H1 (cell line): ENCODE data around the gene THAP7. TPM values are rescaled to one million over a fixed set of nuclear protein-coding genes. Genes with fewer than 3 reads are reported as not detected.

ENCODE experiments used
- CTCF ChIA-PET: fragments of 300-600 bp; sonication (Branson Sonifier 250); formaldehyde crosslinking; loops from one replicate; lab custom pipeline; 2021; ENCODE audit not compliant: partially characterized antibody; lab: Charles Lee
- POLR2A ChIA-PET: fragments of 300-600 bp; sonication (Branson Sonifier 250); formaldehyde crosslinking; loops from one replicate; lab custom pipeline; 2021; ENCODE audit warnings: inconsistent platforms; ENCODE audit not compliant: partially characterized antibody; lab: Charles Lee
- DNase-seq, 2 experiments: peaks; one replicate each; pipeline versions ENCODE4 v3.0.0 to v3.0.0-alpha.2; 2010 to 2022; ENCODE audit warnings: low spot score in 2 of 2, low read depth in 1 of 2, mixed read lengths in 1 of 2
- FAIRE-seq: peaks from 2 replicates; lab custom pipeline; 2011; peaks lifted over from hg19 to GRCh38; lab: Jason Lieb, UNC
- H2AFZ ChIP-seq: 2 replicates; pipeline ENCODE4 v1.8.1; 2012; ENCODE audit warnings: low read length, inconsistent platforms
- H2AK5ac ChIP-seq: 2 replicates; pipeline ENCODE4 v1.6.1; 2013; ENCODE audit warnings: low read depth, low read length
- H2BK120ac ChIP-seq: replicated peaks from 2 replicates; pipeline ENCODE3; 2013; ENCODE audit warnings: low read depth, low read length, inconsistent platforms
- H2BK12ac ChIP-seq: 2 replicates; pipeline ENCODE4 v1.6.1; 2013; ENCODE audit warnings: low read depth, low read length
- H2BK15ac ChIP-seq: 2 replicates; pipeline ENCODE4 v1.6.1; 2013; ENCODE audit warnings: low read length
- H2BK20ac ChIP-seq: 2 replicates; pipeline ENCODE4 v1.6.1; 2013; ENCODE audit warnings: low read length
- H2BK5ac ChIP-seq: 2 replicates; pipeline ENCODE4 v1.6.1; 2013; ENCODE audit warnings: low read depth, low read length
- H3K14ac ChIP-seq: 2 replicates; pipeline ENCODE4 v1.6.1; 2013; ENCODE audit warnings: inconsistent platforms; ENCODE audit not compliant: insufficient read length
- H3K18ac ChIP-seq: 2 replicates; pipeline ENCODE4 v1.6.1; 2013; ENCODE audit warnings: low read length; ENCODE audit errors: extremely low read depth
- H3K23ac ChIP-seq: 2 replicates; pipeline ENCODE4 v1.6.1; 2013; ENCODE audit warnings: inconsistent platforms; ENCODE audit not compliant: insufficient read length
- H3K23me2 ChIP-seq: 2 replicates; pipeline ENCODE4 v1.6.1; 2013; ENCODE audit warnings: low read depth, low read length
- H3K27ac ChIP-seq: 2 replicates; pipeline ENCODE4 v1.6.1; 2011; ENCODE audit warnings: low read depth, low read length, inconsistent platforms
- H3K27me3 ChIP-seq, 4 experiments: replicated peaks in 1 of 4; 1 replicate in 1 of 4; 2 replicates in 3 of 4; pipeline versions ENCODE4 v1.6.1 to v1.8.1; 2011 to 2013; ENCODE audit warnings: low read length in 3 of 4, mild to moderate bottlenecking in 3 of 4, inconsistent platforms in 2 of 4, mixed read lengths in 2 of 4, moderate library complexity in 1 of 4; ENCODE audit not compliant: control insufficient read depth in 3 of 4, insufficient read depth in 3 of 4; ENCODE audit errors: extremely low read depth in 1 of 4
- H3K36me3 ChIP-seq, 4 experiments: 2 replicates each; pipeline versions ENCODE4 v1.6.1 to v1.8.1; 2011 to 2013; ENCODE audit warnings: mild to moderate bottlenecking in 4 of 4, low read length in 3 of 4, moderate library complexity in 2 of 4, control low read depth in 1 of 4, inconsistent platforms in 1 of 4; ENCODE audit not compliant: insufficient read depth in 4 of 4, control insufficient read depth in 2 of 4
- H3K4ac ChIP-seq: replicated peaks from 2 replicates; pipeline ENCODE3; 2013; ENCODE audit warnings: low read length, low read depth, mixed read lengths, inconsistent platforms; ENCODE audit not compliant: insufficient read length
- H3K4me1 ChIP-seq, 4 experiments: replicated peaks in 1 of 4; 1 replicate in 1 of 4; 2 replicates in 3 of 4; pipeline versions ENCODE4 v1.6.1 to v1.8.1; 2011 to 2013; ENCODE audit warnings: low read length in 3 of 4, inconsistent platforms in 2 of 4, mixed read lengths in 1 of 4; ENCODE audit not compliant: insufficient read depth in 4 of 4, control insufficient read depth in 3 of 4
- H3K4me2 ChIP-seq, 2 experiments: 2 replicates each; pipeline versions ENCODE4 v1.6.1 to v1.8.1; 2011 to 2013; ENCODE audit warnings: low read depth in 2 of 2, low read length in 2 of 2, control low read depth in 1 of 2, inconsistent platforms in 1 of 2, mild to moderate bottlenecking in 1 of 2; ENCODE audit not compliant: insufficient read depth in 1 of 2
- H3K4me3 ChIP-seq, 4 experiments: fragments of 200-600, 300-600 bp in 1 of 4; sonication (generic), shearing (Covaris generic), sonication (Bioruptor Twin) in 1 of 4; 2 replicates each; pipeline versions ENCODE4 v1.5.1 to v1.8.1; 2011 to 2016; ENCODE audit warnings: low read length in 4 of 4, low read depth in 3 of 4, control low read depth in 2 of 4, inconsistent platforms in 2 of 4, mild to moderate bottlenecking in 2 of 4, mixed read lengths in 1 of 4, moderate library complexity in 1 of 4; ENCODE audit not compliant: insufficient read depth in 2 of 4; ENCODE audit errors: extremely low read depth in 1 of 4
- H3K56ac ChIP-seq: replicated peaks from 2 replicates; pipeline ENCODE3; 2013; ENCODE audit warnings: low read depth, mild to moderate bottlenecking, mixed read lengths, low read length, inconsistent platforms; ENCODE audit not compliant: insufficient read length
- H3K79me1 ChIP-seq: 2 replicates; pipeline ENCODE4 v1.6.1; 2013; ENCODE audit warnings: low read depth, low read length, control low read depth
- H3K79me2 ChIP-seq, 2 experiments: 2 replicates each; pipeline versions ENCODE4 v1.6.1 to v1.8.1; 2012 to 2013; ENCODE audit warnings: low read length in 2 of 2, mild to moderate bottlenecking in 2 of 2, inconsistent platforms in 1 of 2; ENCODE audit not compliant: insufficient read depth in 2 of 2, control insufficient read depth in 1 of 2
- H3K9ac ChIP-seq, 4 experiments: replicated peaks in 1 of 4; 1 replicate in 1 of 4; 2 replicates in 3 of 4; pipeline versions ENCODE4 v1.6.1 to v1.8.1; 2011 to 2013; ENCODE audit warnings: low read depth in 3 of 4, low read length in 3 of 4, control low read depth in 2 of 4, mild to moderate bottlenecking in 2 of 4, moderate library complexity in 2 of 4, inconsistent platforms in 1 of 4; ENCODE audit errors: extremely low read depth in 1 of 4
- H3K9me3 ChIP-seq, 2 experiments: 2 replicates each; pipeline versions ENCODE4 v1.6.1 to v1.8.1; 2012 to 2013; ENCODE audit warnings: mild to moderate bottlenecking in 2 of 2, moderate library complexity in 2 of 2, control low read depth in 1 of 2, inconsistent platforms in 1 of 2, low read depth in 1 of 2, low read length in 1 of 2, mixed read lengths in 1 of 2; ENCODE audit not compliant: insufficient read depth in 2 of 2
- H4K20me1 ChIP-seq, 2 experiments: replicated peaks in 1 of 2; 2 replicates each; pipeline versions ENCODE3 to v1.8.1; 2011 to 2013; ENCODE audit warnings: inconsistent platforms in 2 of 2, low read length in 2 of 2, mild to moderate bottlenecking in 1 of 2; ENCODE audit not compliant: insufficient read depth in 2 of 2, control insufficient read depth in 1 of 2
- H4K5ac ChIP-seq: 2 replicates; pipeline ENCODE4 v1.6.1; 2013; ENCODE audit warnings: low read length, low read depth, mixed read lengths, inconsistent platforms; ENCODE audit not compliant: insufficient read length
- H4K8ac ChIP-seq: 2 replicates; pipeline ENCODE4 v1.8.0; 2013; ENCODE audit warnings: mild to moderate bottlenecking, moderate library complexity, low read length, inconsistent platforms; ENCODE audit not compliant: insufficient read depth; ENCODE audit errors: extremely low read depth
- H4K91ac ChIP-seq: replicated peaks from 2 replicates; pipeline ENCODE3; 2013; ENCODE audit warnings: low read length, mixed read lengths, inconsistent platforms; ENCODE audit not compliant: insufficient read length
- EZH2 ChIP-seq: fragments of 200-600 bp; sonication (generic); IDR thresholded peaks from 2 replicates; pipeline ENCODE4 v1.7.1; 2012; ENCODE audit warnings: low read depth, mild to moderate bottlenecking, moderate library complexity, low read length, inconsistent platforms; ENCODE audit not compliant: severe bottlenecking
- HDAC2 ChIP-seq, 2 experiments: fragments of 300-600 bp in 1 of 2; sonication (generic) in 1 of 2; IDR thresholded peaks; 2 replicates each; pipeline ENCODE4 v1.6.1; 2011 to 2012; ENCODE audit warnings: low read depth in 2 of 2, low read length in 2 of 2, mild to moderate bottlenecking in 2 of 2, moderate library complexity in 2 of 2, borderline replicate concordance in 1 of 2, inconsistent platforms in 1 of 2
- JUN ChIP-seq: IDR thresholded peaks from 2 replicates; pipeline ENCODE4 v1.6.1; 2011; ENCODE audit warnings: low read depth, mild to moderate bottlenecking, improper control_type of control experiment, low read length
- RBBP5 ChIP-seq: IDR thresholded peaks from 2 replicates; pipeline ENCODE4 v1.7.1; 2012; ENCODE audit warnings: low read depth, mild to moderate bottlenecking, inconsistent platforms, low read length, moderate library complexity, borderline replicate concordance
- TAF7 ChIP-seq: optimal IDR thresholded peaks from 2 replicates; pipeline ENCODE3; 2011; ENCODE audit warnings: low read depth, mild to moderate bottlenecking, inconsistent platforms, low read length, moderate library complexity, borderline replicate concordance
- TEAD4 ChIP-seq: IDR thresholded peaks from 2 replicates; pipeline ENCODE4 v1.6.1; 2012; ENCODE audit warnings: low read depth, low read length, inconsistent platforms, mixed read lengths
- WGBS, 2 experiments: shearing (Covaris generic) in 1 of 2; methylation state at CpG; one replicate each; pipeline versions ENCODE4 v1.1.6 to v1.1.7; 2013 to 2015; ENCODE audit warnings: low lambda C conversion rate in 2 of 2, mixed read lengths in 2 of 2, inconsistent platforms in 1 of 2, low coverage in 1 of 2, missing lambda C conversion rate in 1 of 2; ENCODE audit not compliant: insufficient replicate concordance in 2 of 2, insufficient coverage in 1 of 2, insufficient read length in 1 of 2; ENCODE audit errors: extremely low coverage in 1 of 2, missing lambda C conversion rate in 1 of 2; 5-methylcytosine and 5-hydroxymethylcytosine counted together
- polyA plus RNA-seq, 7 experiments: library from polyadenylated mRNA; depleted of rRNA in 3 of 7; stranded (reverse) in 5 of 7; unstranded in 2 of 7; fragments of >200 nt in 5 of 7; fragments of 200-250 nt in 2 of 7; gene quantifications; 1 replicate in 5 of 7; 2 replicates in 1 of 7; 4 replicates in 1 of 7; pipeline versions ENCODE4 v1.2.1 to v1.2.3, GENCODE V29; 2011 to 2013; ENCODE audit warnings: missing spikeins in 2 of 7, mixed read lengths in 2 of 7
- total RNA-seq: library from RNA; stranded (reverse); fragmentation: NEBNext Ultra II Directional; extraction: Animal tissue kit (Norgen Biotek cat#: 25700); gene quantifications from 2 replicates; pipeline ENCODE4 v1.2.1, GENCODE V29; 2021
- TF ChIP-seq, protein P1 (sequence below): IDR thresholded peaks from 2 replicates; pipeline ENCODE4 v1.6.1; 2011; ENCODE audit warnings: low read depth, mild to moderate bottlenecking, low read length; ENCODE audit not compliant: insufficient read depth
- TF ChIP-seq, protein P2 (sequence below): IDR thresholded peaks from 2 replicates; pipeline ENCODE4 v1.6.1; 2012; ENCODE audit warnings: inconsistent platforms

THAP7 gene
- total and polyA plus RNA-seq, 2 of the 8 experiments (the other 6 are each of a cell fraction or from before 2014, with no cell fraction given) = 16.9 to 32.5 TPM

DNA sequence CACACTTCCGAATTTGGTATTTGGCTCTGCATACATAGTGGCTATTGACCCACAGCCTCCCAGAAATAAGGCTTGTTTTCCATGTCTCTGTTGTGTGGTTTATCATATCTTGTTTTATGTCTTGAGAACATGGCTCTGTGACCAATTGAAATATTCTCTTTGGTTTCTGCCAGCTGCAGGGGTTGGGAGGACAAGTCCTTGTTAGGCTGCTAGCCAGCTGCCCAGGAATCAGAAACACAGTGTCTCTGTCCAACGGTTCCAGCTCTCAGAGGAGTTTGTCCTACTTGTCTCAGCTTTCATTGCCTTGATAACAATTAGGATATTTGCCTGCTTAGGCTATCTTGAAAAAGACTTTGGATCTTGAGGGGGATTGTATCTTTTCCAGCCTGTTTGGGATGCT lies 36.5 kb upstream of the THAP7 start:
- Histone ChIP-seq H3K14ac (no peak overlapping the region), H2BK5ac (no peak overlapping the region), H3K27ac (no peak overlapping the region), H4K20me1 (no peaks in the 10 kb centered on the region), H3K9ac (no peak overlapping the region), H2BK12ac (no peak overlapping the region), H3K23ac (no peak overlapping the region), H2BK120ac (no peak overlapping the region), H3K4me1 (no peaks in the 10 kb centered on the region), H4K5ac (no peak overlapping the region), H3K27me3 (peaks cover 0 to 6% (median 2%) of the 10 kb centered on the region in 4 experiments; a peak in 4 of 7 replicates), H2BK15ac (no peak overlapping the region), H2BK20ac (no peak overlapping the region), H3K18ac (no peak overlapping the region), H3K4me3 (no peak overlapping the region), H3K23me2 (no peaks in the 10 kb centered on the region), H3K4ac (no peak overlapping the region), H3K36me3 (no peaks in the 10 kb centered on the region)
- no peak for DNase-seq
- 75% methylated on average over 2 of the region's 2 CpGs; no CpG with 5 or more reads in 1 of the 2 experiments for WGBS, 2 experiments
- FAIRE-seq = no peak
- TF ChIP-seq TAF7 (no peak), TEAD4 (no peak), RBBP5 (no peak), EZH2 (no peak), JUN (no peak), HDAC2 (IDR thresholded peaks at IDR 0.05; ENCODE audit: borderline replicate concordance in 1 of 2, low read depth in 2 of 2, low read length in 2 of 2) (no peak)
- TF ChIP-seq, protein P1, sequence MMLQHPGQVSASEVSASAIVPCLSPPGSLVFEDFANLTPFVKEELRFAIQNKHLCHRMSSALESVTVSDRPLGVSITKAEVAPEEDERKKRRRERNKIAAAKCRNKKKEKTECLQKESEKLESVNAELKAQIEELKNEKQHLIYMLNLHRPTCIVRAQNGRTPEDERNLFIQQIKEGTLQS = no peak
- TF ChIP-seq, protein P2, sequence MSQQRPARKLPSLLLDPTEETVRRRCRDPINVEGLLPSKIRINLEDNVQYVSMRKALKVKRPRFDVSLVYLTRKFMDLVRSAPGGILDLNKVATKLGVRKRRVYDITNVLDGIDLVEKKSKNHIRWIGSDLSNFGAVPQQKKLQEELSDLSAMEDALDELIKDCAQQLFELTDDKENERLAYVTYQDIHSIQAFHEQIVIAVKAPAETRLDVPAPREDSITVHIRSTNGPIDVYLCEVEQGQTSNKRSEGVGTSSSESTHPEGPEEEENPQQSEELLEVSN = no peak
- TF ChIP-seq, all 59 proteins: peak for 0
- H3K56ac ChIP-seq = no peak overlapping the region
- CTCF ChIA-PET = interaction anchor here (1.1 to 1.4 kb wide), 3 partner anchors 14 to 153 kb away, joined by 3 to 6 read pairs (median 3); no protein-coding TSS in a partner anchor
- POLR2A ChIA-PET = interaction anchor here (1.4 kb wide), 1 partner anchor 38 kb away, joined by 3 read pairs; no protein-coding TSS in a partner anchor
- no peaks in the 10 kb centered on the region for H3K79me2 ChIP-seq
- H4K8ac ChIP-seq = no peak overlapping the region
- H2AK5ac ChIP-seq = no peak overlapping the region
- no peak overlapping the region for H2AFZ ChIP-seq
- no peaks in the 10 kb centered on the region for H3K79me1 ChIP-seq
- H4K91ac ChIP-seq = no peak overlapping the region
- no peaks in the 10 kb centered on the region for H3K9me3 ChIP-seq
- H3K4me2 ChIP-seq = no peak overlapping the region
